Smooth muscle cell (in vitro differentiated cells): Measurements from ENCODE around the gene MTCL1. TPM values are rescaled to one million over a fixed set of nuclear protein-coding genes. Genes with fewer than 3 reads are reported as not detected.
A peak's percentile ranks its signal among the peaks of the same experiment; 100 is the strongest.

ENCODE experiments used
- DNase-seq: peaks from one replicate; lab custom pipeline; 2025; ENCODE audit not compliant: unreplicated experiment; lab: John Stamatoyannopoulos, UW
- H2AFZ ChIP-seq: fragments of 200-600 bp; sonication (generic); 2 replicates; pipeline ENCODE4 v1.6.0; 2016; ENCODE audit warnings: antibody characterized with exemption, low read depth, mild to moderate bottlenecking
- H3F3A ChIP-seq: fragments of 200-600 bp; sonication (generic); 2 replicates; pipeline ENCODE4 v1.6.0; 2017; ENCODE audit warnings: antibody characterized with exemption, low read depth
- H3K27ac ChIP-seq: fragments of 200-600 bp; sonication (generic); 2 replicates; pipeline ENCODE4 v1.5.1; 2016; ENCODE audit warnings: low read depth, mild to moderate bottlenecking
- H3K27me3 ChIP-seq: fragments of 200-600 bp; sonication (generic); 2 replicates; pipeline ENCODE4 v1.6.1; 2016; ENCODE audit warnings: low read depth, mild to moderate bottlenecking
- H3K36me3 ChIP-seq: fragments of 200-600 bp; sonication (generic); 2 replicates; pipeline ENCODE4 v1.5.1; 2016; ENCODE audit warnings: low read depth
- H3K4me1 ChIP-seq: fragments of 200-600 bp; sonication (generic); 2 replicates; pipeline ENCODE4 v1.5.1; 2016; ENCODE audit warnings: low read depth
- H3K4me2 ChIP-seq: fragments of 200-600 bp; sonication (generic); 2 replicates; pipeline ENCODE4 v1.6.0; 2016; ENCODE audit warnings: mild to moderate bottlenecking
- H3K4me3 ChIP-seq: fragments of 200-600 bp; sonication (generic); 2 replicates; pipeline ENCODE4 v1.5.1; 2016; ENCODE audit warnings: mild to moderate bottlenecking
- H3K79me2 ChIP-seq: fragments of 200-600 bp; sonication (generic); 2 replicates; pipeline ENCODE4 v1.6.0; 2016; ENCODE audit warnings: low read depth, mild to moderate bottlenecking
- H3K9ac ChIP-seq: fragments of 200-600 bp; sonication (generic); 2 replicates; pipeline ENCODE4 v1.6.0; 2016; ENCODE audit warnings: low read depth
- H3K9me3 ChIP-seq: fragments of 200-600 bp; sonication (generic); replicated peaks from 2 replicates; pipeline ENCODE4 v1.5.1; 2016; ENCODE audit warnings: low read depth
- H4K20me1 ChIP-seq: fragments of 200-600 bp; sonication (generic); 2 replicates; pipeline ENCODE4 v1.6.0; 2016; ENCODE audit warnings: low read depth
- WGBS: methylation state at CpG from one replicate; pipeline ENCODE4 v1.1.7; 2016; ENCODE audit warnings: low lambda C conversion rate; 5-methylcytosine and 5-hydroxymethylcytosine counted together
- polyA plus RNA-seq: library from polyadenylated mRNA; unstranded; fragments of >200 nt; fragmentation: Nextera tagmentation; extraction: Ambion mirVana; gene quantifications from 2 replicates; pipeline ENCODE4 v1.2.1, GENCODE V29; 2016
- total RNA-seq: library from RNA; depleted of rRNA; stranded (reverse); fragments of >200 nt; gene quantifications from 2 replicates; pipeline ENCODE4 v1.2.3, GENCODE V29; 2014
- TF ChIP-seq, protein P1 (sequence below): fragments of 200-600 bp; sonication (generic); IDR thresholded peaks from 2 replicates; pipeline ENCODE4 v1.5.1; 2017; ENCODE audit warnings: borderline replicate concordance, mild to moderate bottlenecking, antibody characterized with exemption; ENCODE audit not compliant: insufficient read depth, poor library complexity, severe bottlenecking

MTCL1 gene
- total and polyA plus RNA-seq, 2 experiments from 2014 or later: 5.5 to 15.2 TPM

DNA sequence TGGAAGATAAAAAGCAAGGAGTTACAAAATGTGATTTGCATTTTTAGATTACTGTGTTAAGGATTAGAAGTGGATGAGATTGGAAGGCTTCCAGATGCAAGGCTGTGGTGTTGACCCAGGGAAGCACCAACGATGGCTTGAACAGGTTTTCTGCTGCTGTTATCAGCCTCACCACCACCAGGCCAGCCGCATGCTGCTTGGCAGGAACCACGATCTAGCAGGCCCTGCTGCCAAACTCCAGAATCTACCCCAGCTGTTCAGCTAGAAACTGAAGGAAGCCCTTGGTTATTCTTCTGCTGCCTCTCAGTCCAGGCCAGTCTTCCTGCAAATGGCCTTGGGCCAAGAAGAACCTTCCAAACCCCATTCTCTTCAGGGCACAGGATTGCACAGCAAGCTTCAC lies 133.9 kb downstream of the MTCL1 start:
- no peak for DNase-seq
- H3K27me3 ChIP-seq: no peaks in the 10 kb centered on the region
- no peaks in the 10 kb centered on the region for H3K79me2 ChIP-seq
- H3K4me1 ChIP-seq: no peaks in the 10 kb centered on the region
- no peak overlapping the region for H2AFZ ChIP-seq
- no peak overlapping the region for H3K9ac ChIP-seq
- H3K4me3 ChIP-seq: no peak overlapping the region
- no peak overlapping the region for H3K27ac ChIP-seq
- 87% methylated on average over 3 of the region's 3 CpGs for WGBS
- no peaks in the 10 kb centered on the region for H3F3A ChIP-seq
- TF ChIP-seq, protein P1, sequence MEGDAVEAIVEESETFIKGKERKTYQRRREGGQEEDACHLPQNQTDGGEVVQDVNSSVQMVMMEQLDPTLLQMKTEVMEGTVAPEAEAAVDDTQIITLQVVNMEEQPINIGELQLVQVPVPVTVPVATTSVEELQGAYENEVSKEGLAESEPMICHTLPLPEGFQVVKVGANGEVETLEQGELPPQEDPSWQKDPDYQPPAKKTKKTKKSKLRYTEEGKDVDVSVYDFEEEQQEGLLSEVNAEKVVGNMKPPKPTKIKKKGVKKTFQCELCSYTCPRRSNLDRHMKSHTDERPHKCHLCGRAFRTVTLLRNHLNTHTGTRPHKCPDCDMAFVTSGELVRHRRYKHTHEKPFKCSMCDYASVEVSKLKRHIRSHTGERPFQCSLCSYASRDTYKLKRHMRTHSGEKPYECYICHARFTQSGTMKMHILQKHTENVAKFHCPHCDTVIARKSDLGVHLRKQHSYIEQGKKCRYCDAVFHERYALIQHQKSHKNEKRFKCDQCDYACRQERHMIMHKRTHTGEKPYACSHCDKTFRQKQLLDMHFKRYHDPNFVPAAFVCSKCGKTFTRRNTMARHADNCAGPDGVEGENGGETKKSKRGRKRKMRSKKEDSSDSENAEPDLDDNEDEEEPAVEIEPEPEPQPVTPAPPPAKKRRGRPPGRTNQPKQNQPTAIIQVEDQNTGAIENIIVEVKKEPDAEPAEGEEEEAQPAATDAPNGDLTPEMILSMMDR: no peak
- H3K9me3 ChIP-seq: no peaks in the 10 kb centered on the region
- H3K36me3 ChIP-seq: no peaks in the 10 kb centered on the region
- no peak overlapping the region for H3K4me2 ChIP-seq
- H4K20me1 ChIP-seq: no peaks in the 10 kb centered on the region

DNA sequence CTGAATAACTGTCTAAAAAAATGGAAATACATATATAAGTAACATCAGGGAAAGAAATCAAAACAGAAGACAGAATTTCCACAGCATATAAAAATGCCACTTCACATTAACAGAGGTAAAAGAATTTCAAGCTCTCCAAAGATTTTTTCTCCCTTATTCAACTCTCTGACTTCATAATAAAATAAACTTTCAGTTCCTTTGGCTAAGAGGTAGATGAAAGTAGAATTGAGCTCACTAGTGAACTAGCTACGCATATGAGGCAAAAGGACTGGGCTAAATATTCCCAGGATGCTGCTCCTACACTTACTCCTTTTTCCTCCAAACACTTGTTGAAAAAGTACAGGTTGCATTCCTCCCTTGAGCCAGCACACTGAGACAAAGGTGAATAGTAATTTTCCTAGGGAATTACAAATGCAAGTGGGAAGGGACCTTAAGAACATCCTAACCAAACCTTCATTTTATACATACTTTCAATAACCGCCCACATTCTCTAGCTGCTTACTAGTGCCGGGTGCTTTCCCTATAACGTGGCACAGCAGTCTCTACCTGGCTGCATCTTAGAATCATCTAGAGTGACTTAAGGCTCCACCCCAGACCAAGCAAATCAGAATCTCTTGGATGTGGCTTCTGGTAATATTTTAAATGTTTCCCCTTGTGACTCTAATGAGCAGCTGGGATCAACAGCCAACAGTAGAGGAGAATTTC lies 136.6 kb downstream of the MTCL1 start:
- Histone ChIP-seq H2AFZ (no peak overlapping the region), H3K4me3 (no peak overlapping the region), H3K27ac (peak overlapping the region; percentile 35), H3K9me3 (no peaks in the 10 kb centered on the region), H3K27me3 (no peaks in the 10 kb centered on the region), H3K36me3 (no peaks in the 10 kb centered on the region), H3F3A (no peaks in the 10 kb centered on the region), H3K79me2 (no peaks in the 10 kb centered on the region), H3K4me2 (no peak overlapping the region), H3K9ac (no peak overlapping the region), H4K20me1 (no peaks in the 10 kb centered on the region), H3K4me1 (no peaks in the 10 kb centered on the region)
- TF ChIP-seq, protein P1: no peak
- no peak for DNase-seq
- WGBS: 67% methylated on average over 4 of the region's 4 CpGs

DNA sequence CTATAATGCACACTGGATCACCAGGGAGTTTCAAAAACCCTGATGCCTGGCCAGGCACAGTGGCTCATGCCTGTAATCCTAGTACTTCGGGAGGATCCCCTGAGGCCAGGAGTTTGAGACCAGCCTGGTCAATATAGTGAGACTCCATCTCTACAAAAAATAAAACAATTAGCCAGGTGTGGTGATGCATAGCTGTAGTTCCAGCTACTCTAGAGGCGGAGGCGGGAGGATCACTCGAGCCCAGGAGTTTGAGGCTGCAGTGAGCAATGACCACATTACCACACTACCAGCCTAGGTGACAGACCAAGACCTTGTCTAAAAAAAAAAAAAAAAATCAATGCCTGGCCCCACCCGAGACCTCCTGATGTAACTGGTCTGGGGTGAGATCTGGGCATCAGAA lies 137.2 kb downstream of the MTCL1 start:
- Histone ChIP-seq H3K4me2 (no peak overlapping the region), H3K36me3 (no peaks in the 10 kb centered on the region), H3K9ac (no peak overlapping the region), H3K4me1 (no peaks in the 10 kb centered on the region), H3K79me2 (no peaks in the 10 kb centered on the region), H3K27ac (peak overlapping the region; percentile 35), H3F3A (no peaks in the 10 kb centered on the region), H3K9me3 (no peaks in the 10 kb centered on the region), H3K27me3 (no peaks in the 10 kb centered on the region), H2AFZ (no peak overlapping the region), H3K4me3 (no peak overlapping the region), H4K20me1 (no peaks in the 10 kb centered on the region)
- TF ChIP-seq, protein P1: no peak
- DNase-seq: no peak
- 80% methylated on average over 5 of the region's 5 CpGs for WGBS

DNA sequence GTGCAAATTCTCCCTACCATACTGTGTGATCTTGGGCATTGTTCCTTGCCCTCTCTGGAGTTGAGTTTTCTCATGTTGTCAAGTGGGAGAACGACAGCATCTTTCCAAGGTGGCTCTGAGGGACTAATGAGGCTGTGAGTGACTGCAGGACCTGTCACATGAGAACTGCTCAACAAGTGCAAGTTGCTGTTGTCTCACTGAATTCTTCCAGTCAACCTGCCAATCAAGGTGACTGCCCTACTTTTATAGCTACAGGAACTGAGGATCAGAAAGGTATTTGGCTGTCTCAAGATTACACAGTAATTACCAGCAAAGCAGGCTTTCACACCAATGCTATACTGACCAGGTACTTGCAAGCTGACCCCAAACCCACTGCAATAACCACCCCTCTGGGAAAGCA lies 137.6 kb downstream of the MTCL1 start:
- no peak for DNase-seq

More for the DNA sequence above, 137.6 kb downstream of the MTCL1 start:
- no peak overlapping the region for H2AFZ ChIP-seq
- H3K4me2 ChIP-seq: no peak overlapping the region
- WGBS: 65% methylated on average over 1 of the region's 1 CpG
- H3K4me3 ChIP-seq: no peak overlapping the region
- H3K79me2 ChIP-seq: no peaks in the 10 kb centered on the region
- H3F3A ChIP-seq: no peaks in the 10 kb centered on the region
- no peaks in the 10 kb centered on the region for H3K9me3 ChIP-seq
- H3K36me3 ChIP-seq: no peaks in the 10 kb centered on the region
- no peaks in the 10 kb centered on the region for H3K4me1 ChIP-seq
- H3K9ac ChIP-seq: no peak overlapping the region
- TF ChIP-seq, protein P1: no peak
- H3K27ac ChIP-seq: no peak overlapping the region
- no peaks in the 10 kb centered on the region for H4K20me1 ChIP-seq
- no peaks in the 10 kb centered on the region for H3K27me3 ChIP-seq
